Esophagus squamous epithelium (tissue), 5 donors: ENCODE measurements around the gene SYS1. TPM values are rescaled to one million over a fixed set of nuclear protein-coding genes. Genes with fewer than 3 reads are reported as not detected.

Source experiments
- DNase-seq: peaks from one replicate; lab custom pipeline; 2025; lab: John Stamatoyannopoulos, UW
- H3K27ac ChIP-seq, 4 donors: fragments of 200-600 bp; sonication (generic); one replicate each; pipeline ENCODE4 v1.5.1; 2016 to 2019; ENCODE audit warnings: mild to moderate bottlenecking in 1 of 4
- H3K27me3 ChIP-seq, 4 donors: fragments of 200-600 bp; sonication (generic); 1 replicate in 3 of 4; 2 replicates in 1 of 4; pipeline versions ENCODE4 v1.5.1 to v1.6.0; 2017 to 2021; ENCODE audit warnings: antibody characterized with exemption in 1 of 4
- H3K36me3 ChIP-seq, 3 donors: fragments of 200-600 bp; sonication (generic); one replicate each; pipeline ENCODE4 v1.5.1; 2016 to 2019
- H3K4me1 ChIP-seq, 3 donors: fragments of 200-600 bp; sonication (generic); one replicate each; pipeline ENCODE4 v1.5.1; 2017 to 2019
- H3K4me3 ChIP-seq, 4 donors: fragments of 200-600 bp; sonication (generic); 1 replicate in 3 of 4; 2 replicates in 1 of 4; pipeline ENCODE4 v1.5.1; 2016 to 2019; ENCODE audit warnings: mild to moderate bottlenecking in 2 of 4, moderate library complexity in 1 of 4
- H3K9me3 ChIP-seq, 3 donors: fragments of 200-600 bp; sonication (generic); one replicate each; pipeline ENCODE4 v1.5.1; 2016 to 2019
- CTCF ChIP-seq, 6 experiments: fragments of 450-650 bp in 4 of 6; fragments of 200-600 bp in 2 of 6; sonication (generic) in 2 of 6; IDR thresholded peaks; one replicate each; pipeline ENCODE4 v1.5.1; 2016 to 2019; ENCODE audit warnings: antibody characterized with exemption in 6 of 6, mild to moderate bottlenecking in 4 of 6, moderate library complexity in 4 of 6
- POLR2A ChIP-seq, 4 donors: fragments of 450-650 bp; IDR thresholded peaks; one replicate each; pipeline ENCODE4 v1.6.1; 2017; ENCODE audit warnings: antibody characterized with exemption in 4 of 4, mild to moderate bottlenecking in 4 of 4, moderate library complexity in 3 of 4
- WGBS, 2 donors: methylation state at CpG; one replicate each; pipeline ENCODE4 v1.1.5; 2018; 5-methylcytosine and 5-hydroxymethylcytosine counted together
- intact Hi-C: fragments of 100-400 bp; cut with DNase I; formaldehyde crosslinking; loops from one replicate; pipeline ENCODE4 v1.15.0; 2022
- total RNA-seq, 4 donors: library from RNA; depleted of rRNA; stranded (reverse); fragments of >200 nt; gene quantifications; one replicate each; pipeline ENCODE4 v1.1.0, GENCODE V29; 2016
- donor health status: DM: yes; HTN: yes; CAD: no.

The SYS1 gene
- total RNA-seq, result 10 to 100 TPM; 22.3 to 32.4 (median 27.0) TPM

GRCh38 chr20:45362804-45363610 lies at the start of gene SYS1:
Gene SYS1 (plus strand): TSS chr20:45363156. CDS start chr20:45363532, 376 bp downstream.
- intact Hi-C loops, result no loop called here
- TF ChIP-seq POLR2A (IDR thresholded peaks at IDR 0.05), result peak in 3 of 4 donors; percentile 78 to 88 (median 87)
- peak; percentile 83 to 98 (median 90) for TF ChIP-seq CTCF (IDR thresholded peaks at IDR 0.05)
- Histone ChIP-seq H3K9me3 (no peaks in the 10 kb centered on the region), H3K4me3 (peak within 1 kb of the TSS; percentile 52 to 92 (median 68)), H3K36me3 (peaks cover 0 to 33% (median 20%) of the 10 kb centered on the region in 3 donors), H3K27me3 (no peaks in the 10 kb centered on the region), H3K27ac (peak within 1 kb of the TSS; percentile 94 to 99 (median 94)), H3K4me1 (peaks cover 32 to 71% (median 40%) of the 10 kb centered on the region in 3 donors)
- peak; percentile 88 for DNase-seq
- WGBS, 2 donors, result 0% methylated on average over 24 to 33 of the region's 55 CpGs

GRCh38 chr20:45313943-45314342 lies 49.0 kb upstream of the SYS1 start:
- no peak for DNase-seq
- Histone ChIP-seq H3K27ac (no peak overlapping the region), H3K9me3 (no peaks in the 10 kb centered on the region), H3K4me1 (peaks cover 0 to 15% (median 0%) of the 10 kb centered on the region in 3 donors), H3K36me3 (no peaks in the 10 kb centered on the region), H3K4me3 (no peak overlapping the region), H3K27me3 (peaks cover 3 to 86% (median 7%) of the 10 kb centered on the region in 4 donors)
- no peak for TF ChIP-seq POLR2A (IDR thresholded peaks at IDR 0.05)
- TF ChIP-seq CTCF (IDR thresholded peaks at IDR 0.05), result no peak
- 76 to 84% methylated on average over 10 to 11 of the region's 11 CpGs for WGBS, 2 donors
- intact Hi-C loops, result no loop called here

GRCh38 chr20:45315672-45316071 lies 47.3 kb upstream of the SYS1 start:
- peaks cover 3 to 73% (median 7%) of the 10 kb centered on the region in 4 donors for H3K27me3 ChIP-seq
- peaks cover 0 to 24% (median 0%) of the 10 kb centered on the region in 3 donors for H3K4me1 ChIP-seq
- H3K36me3 ChIP-seq, result no peaks in the 10 kb centered on the region
- TF ChIP-seq POLR2A (IDR thresholded peaks at IDR 0.05), result no peak
- no peaks in the 10 kb centered on the region for H3K9me3 ChIP-seq
- DNase-seq, result no peak
- H3K27ac ChIP-seq, result no peak overlapping the region
- intact Hi-C loops, result loop anchor here (5.0 kb wide), 2 partner anchors 122 to 452 kb away; no protein-coding TSS in a partner anchor
- no peak overlapping the region for H3K4me3 ChIP-seq
- 87 to 90% methylated on average over 4 of the region's 4 CpGs for WGBS, 2 donors

DNA sequence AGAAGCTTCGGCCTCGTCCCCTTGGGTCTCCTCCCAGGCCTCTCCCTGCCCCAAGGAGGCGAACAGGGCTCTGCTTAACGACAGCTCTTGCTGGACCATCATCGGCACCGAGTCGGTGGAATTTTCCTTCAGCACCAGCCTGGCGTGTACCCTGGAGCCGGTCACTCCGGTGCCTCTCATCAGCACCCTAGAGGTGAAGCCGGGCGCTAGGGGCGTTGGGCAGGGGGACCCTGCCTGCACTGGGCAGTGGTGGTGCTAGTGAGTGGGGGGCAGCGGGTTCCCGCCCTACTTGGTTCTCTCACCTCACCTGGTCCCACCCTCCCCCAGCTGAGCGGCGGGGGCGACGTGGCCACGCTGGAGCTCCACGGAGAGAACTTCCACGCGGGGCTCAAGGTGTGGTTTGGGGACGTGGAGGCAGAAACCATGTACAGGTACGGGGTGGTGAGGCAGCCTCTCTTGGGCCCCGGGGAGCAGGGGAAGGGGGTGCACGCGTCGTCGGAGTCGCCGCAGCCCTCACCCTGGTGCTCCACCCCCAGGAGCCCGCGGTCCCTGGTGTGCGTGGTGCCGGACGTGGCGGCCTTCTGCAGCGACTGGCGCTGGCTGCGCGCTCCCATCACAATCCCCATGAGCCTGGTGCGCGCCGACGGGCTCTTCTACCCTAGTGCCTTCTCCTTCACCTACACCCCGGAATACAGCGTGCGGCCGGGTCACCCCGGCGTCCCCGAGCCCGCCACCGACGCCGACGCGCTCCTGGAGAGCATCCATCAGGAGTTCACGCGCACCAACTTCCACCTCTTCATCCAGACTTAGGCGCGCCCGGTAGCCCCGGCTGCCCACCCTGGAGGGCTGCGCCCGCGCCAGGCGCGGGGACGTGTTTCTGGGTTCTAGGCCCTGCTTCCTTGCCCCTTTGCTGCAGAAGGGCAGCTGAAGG lies 46.5 kb upstream of the SYS1 start:
- TF ChIP-seq CTCF (IDR thresholded peaks at IDR 0.05) (no peak), POLR2A (IDR thresholded peaks at IDR 0.05) (no peak)
- no peak overlapping the region for H3K4me3 ChIP-seq
- no peaks in the 10 kb centered on the region for H3K9me3 ChIP-seq
- H3K27me3 ChIP-seq, result peaks cover 3 to 66% (median 7%) of the 10 kb centered on the region in 4 donors
- 38 to 51% methylated on average over 2 to 23 of the region's 71 CpGs for WGBS, 2 donors
- DNase-seq, result no peak
- no peaks in the 10 kb centered on the region for H3K36me3 ChIP-seq
- no peak overlapping the region for H3K27ac ChIP-seq
- intact Hi-C loops, result loop anchor here (5.0 kb wide), 2 partner anchors 121 to 451 kb away; no protein-coding TSS in a partner anchor
- H3K4me1 ChIP-seq, result peaks cover 0 to 22% (median 0%) of the 10 kb centered on the region in 3 donors

DNA sequence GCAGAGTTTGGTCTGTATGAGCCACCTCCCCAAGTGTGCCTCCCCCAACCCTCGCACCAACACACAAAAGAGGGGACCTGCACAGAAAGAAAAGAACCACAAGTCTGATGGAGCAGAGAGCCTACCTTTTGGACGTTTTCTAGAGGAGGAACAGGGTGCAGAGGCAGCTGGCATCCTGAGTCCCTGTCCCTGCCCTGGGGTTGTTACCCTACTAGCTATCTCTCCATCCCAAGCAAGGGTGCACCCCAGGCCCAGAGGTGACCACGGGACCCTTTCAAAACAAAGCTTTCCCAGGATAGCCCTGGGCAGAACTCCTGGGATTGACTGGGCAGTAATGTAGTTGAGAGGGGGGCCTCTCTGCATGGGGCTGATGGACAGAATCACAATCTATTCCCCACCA lies 45.1 kb upstream of the SYS1 start:
- H3K4me1 ChIP-seq, result peaks cover 0 to 18% (median 0%) of the 10 kb centered on the region in 3 donors
- 25 to 49% methylated on average over 1 to 3 of the region's 3 CpGs for WGBS, 2 donors
- peaks cover 3 to 54% (median 7%) of the 10 kb centered on the region in 4 donors for H3K27me3 ChIP-seq
- DNase-seq, result no peak
- no peak for TF ChIP-seq CTCF (IDR thresholded peaks at IDR 0.05)
- no peak for TF ChIP-seq POLR2A (IDR thresholded peaks at IDR 0.05)
- no peaks in the 10 kb centered on the region for H3K36me3 ChIP-seq
- H3K27ac ChIP-seq, result no peak overlapping the region
- intact Hi-C loops, result loop anchor here (5.0 kb wide), 2 partner anchors 119 to 449 kb away; no protein-coding TSS in a partner anchor
- H3K4me3 ChIP-seq, result no peak overlapping the region
- no peaks in the 10 kb centered on the region for H3K9me3 ChIP-seq
